ENCODE data around the gene TMEM51.
"Not testable (repeated sequence)": the region's sequence is repeated elsewhere in the genome, so short reads cannot be mapped to it uniquely, and the experiment has no call there.

The TMEM51 gene

DNA sequence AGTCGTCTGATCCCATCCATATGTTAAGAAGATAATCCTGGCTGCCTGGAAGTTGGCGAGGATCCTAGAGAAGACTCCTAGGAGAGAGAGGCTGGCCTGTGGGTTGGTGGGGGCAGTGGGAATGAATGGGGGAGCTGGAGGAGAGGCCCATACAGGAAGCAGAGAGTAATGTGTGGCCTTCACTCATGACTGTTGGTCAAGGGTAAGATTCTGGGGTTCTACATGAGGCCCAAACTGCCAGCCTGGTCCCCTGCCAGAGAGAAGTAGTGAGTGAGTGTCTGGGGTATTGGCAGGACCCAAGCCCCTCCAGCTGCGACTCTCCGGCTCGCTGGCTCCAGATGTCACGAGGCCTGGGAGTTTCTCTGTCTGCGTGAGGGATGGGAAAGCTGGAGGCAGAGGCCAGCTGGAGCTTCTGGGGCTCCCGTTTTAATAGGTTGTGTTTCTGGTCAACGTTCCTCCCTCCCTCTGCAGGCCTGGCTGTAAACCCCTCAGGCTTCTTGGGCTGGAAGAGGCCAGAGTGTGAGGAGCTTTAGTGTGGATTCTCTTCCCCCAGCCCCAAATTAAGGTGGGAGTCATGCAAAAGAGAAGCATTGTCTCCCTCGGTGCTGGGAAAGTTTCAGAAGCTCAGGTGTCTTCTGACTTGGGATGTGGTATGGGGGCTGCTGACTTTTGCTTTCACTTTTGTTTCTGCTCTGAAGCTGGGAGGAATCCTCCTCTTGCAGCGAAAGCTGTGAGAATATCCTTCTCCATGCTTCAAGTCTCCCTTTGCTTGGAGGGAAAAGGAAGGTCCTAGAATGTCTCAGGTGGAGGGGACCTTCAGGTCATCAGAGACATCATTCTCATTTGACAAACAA, 2.6 kb downstream of the TMEM51 start:
- DNase-seq, result no peak

DNA sequence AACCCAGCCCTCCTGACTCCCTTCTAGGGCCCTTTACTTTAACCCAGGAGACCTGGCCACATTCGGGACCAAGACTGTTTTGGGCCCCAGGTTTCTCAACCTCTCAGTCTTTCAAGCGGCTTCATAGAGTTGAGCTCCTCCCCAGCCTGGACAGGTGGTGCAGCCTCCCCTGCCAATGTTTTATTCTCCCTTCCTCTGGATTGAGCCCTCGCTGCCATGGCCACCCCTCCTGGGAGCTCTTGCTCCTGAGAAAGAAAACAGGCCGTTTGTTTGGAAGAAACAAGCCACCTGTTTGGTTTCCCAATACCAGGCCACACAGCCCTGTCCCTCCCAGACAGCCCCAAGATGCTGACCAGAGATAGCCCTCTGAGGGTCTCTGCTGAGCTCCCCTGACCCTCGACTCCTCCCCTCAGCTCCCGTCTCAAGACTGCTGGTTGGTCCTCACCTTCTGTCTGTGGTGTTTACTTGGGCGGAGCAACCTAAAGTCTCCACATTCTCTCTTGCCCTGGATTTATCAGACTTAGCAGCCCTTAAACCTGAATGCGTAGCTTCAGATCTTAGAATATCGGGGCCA, 3.3 kb downstream of the TMEM51 start:
- no peak for DNase-seq

- no peak for DNase-seq
Observed at GRCh38 chr1:15157524-15158399, 4.2 kb downstream of the TMEM51 start.

DNA sequence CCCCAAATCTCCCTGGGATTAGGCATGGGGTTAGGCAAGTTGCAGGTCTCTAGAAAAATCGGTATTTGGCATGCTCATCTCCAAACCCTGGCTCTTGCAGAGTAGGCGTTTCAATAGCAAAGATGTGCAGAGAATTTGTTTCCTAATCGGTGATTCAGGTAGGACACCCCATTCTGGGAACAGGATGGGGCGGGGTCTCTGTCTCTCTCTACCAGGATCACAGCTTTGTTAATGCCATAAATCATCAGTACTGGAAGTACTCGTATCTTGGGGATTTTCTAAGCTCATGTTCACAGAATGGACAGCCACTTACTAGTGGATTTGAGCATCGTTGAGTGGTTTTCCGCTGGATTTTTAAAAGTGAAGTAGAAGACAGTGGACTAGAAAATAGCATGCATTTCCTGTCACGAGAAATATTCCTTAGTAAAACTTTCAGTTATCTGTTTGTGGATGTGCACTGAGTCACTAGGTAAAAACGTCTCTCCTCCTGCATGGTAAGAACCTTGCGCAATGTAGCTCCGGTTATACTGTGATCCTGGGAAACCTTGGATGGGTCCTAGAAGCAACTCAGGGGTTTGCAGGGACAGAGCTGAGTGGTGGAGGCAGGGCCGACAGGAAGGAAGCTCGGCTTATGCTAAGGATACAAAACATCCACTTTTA, 5.1 kb downstream of the TMEM51 start:
- peak; percentile 75 for DNase-seq

DNA sequence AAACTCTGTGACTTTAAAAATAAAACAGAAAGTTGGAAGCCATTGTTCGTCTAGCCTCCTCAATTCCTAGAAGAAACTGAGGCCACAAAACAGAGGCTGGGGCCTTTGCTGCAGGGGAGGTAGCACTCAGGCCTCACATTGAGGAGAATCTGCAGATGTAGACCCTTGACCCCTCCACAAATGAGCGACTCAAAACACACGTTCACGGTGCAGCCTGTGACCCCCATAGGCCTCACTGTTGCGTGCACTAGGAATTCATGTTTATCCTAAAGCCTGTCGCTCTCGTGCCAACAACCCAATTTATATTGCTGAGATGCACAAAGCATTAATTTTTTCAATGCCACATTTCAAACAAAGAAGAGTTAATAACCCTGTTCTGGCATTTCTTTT, 5.6 kb downstream of the TMEM51 start:
- DNase-seq, result no peak

DNA sequence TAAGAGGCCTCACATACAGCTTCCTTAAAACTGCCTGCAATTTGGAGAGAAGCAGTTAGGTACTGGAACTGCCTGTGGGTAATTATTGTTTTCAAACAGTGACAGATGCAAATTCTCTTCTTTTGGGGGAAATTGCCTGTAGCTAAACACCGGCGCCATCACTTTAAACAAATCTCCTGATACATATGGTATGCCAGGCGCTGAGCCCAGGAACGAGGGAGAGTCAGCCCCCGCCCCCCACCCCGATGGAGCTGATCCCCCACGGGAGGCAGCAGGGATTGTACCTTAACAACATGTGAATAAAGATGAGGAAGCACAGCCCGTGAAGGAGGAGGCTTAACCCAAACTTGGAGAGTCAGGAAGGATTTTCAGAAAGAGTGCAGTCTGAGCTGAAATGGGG, 7.1 kb downstream of the TMEM51 start:
- DNase-seq, result no peak

- DNase-seq, result no peak
Observed at GRCh38 chr1:15167386-15167785, 13.8 kb downstream of the TMEM51 start.

DNA sequence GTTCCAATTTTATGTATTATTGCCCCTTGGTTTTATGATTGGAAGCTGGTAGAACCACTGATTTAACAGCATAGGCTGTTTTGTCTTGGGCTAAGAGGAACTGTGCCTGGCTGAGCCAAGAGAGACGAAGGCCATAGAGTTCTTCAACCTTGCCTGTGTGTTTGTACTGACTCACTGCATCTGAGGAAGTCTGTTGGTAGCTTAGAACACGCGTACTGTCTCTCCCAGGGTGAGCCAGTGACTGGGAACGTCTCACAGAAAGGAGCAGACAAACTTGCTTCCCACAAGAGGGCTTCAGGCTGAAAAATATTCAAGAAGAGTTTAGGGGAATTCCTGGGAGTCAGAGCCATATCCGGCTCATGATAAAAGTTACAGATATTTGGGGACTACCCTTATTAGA, 14.9 kb downstream of the TMEM51 start:
- DNase-seq, result peak; percentile 57

GRCh38 chr1:15170071-15170470, 16.5 kb downstream of the TMEM51 start:
- no peak for DNase-seq

- no peak for DNase-seq
Observed at GRCh38 chr1:15171271-15171908, 17.8 kb downstream of the TMEM51 start.

- no peak for DNase-seq
Observed at GRCh38 chr1:15172405-15173259, 19.1 kb downstream of the TMEM51 start.

DNA sequence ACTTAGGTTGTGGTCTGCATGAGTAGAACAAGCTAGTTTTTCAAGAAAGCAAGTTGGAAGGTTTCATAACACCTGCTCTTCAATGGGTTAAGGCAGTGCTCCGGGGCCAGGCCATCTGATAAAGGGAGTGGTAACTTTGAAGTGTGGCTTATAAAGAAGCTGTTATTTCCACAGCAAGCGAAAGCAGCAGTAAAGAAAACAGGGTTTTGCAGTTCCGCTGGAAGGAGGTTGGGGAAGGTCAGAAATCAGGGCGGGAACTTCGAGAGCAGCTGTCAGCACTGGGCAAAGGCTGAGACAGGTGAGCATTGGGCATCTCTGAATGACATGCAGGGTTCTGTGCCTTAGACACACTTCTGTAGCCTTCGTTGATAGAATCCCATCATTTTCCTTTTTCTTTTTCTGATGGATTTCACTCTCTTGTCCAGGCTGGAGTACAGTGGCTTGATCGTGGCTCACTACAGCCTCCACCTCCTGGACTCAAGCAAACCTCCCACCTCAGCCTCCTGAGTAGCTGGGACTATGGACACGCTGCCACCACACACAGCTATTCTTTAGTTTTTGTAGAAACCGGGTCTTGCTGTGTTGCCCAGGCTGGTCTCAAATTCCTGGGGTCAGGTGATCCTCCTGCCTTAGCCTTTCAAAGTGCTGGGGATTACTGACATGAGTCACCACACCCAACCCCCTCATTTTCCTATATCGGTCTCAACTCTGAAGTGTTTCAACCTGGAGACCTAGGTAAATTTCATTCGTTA, 20.5 kb downstream of the TMEM51 start:
- DNase-seq, result no peak

DNA sequence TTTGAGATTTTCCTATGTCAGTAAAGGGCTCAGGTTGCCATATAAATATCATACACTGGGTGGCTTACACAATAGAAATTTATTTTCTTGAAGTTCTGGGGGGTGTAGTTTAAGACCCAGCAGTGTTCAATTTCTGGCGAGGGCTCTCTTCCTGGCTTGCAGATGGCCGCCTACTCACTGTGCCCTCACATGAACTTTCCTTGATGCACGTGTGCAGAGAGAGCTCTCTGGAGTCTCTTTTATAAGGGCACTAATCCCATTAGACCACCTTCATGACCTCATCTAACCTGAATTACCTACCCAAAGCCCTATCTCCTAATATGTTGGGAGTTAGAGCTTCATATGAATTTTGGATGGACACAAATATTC, 21.1 kb downstream of the TMEM51 start:
- DNase-seq, result no peak

DNA sequence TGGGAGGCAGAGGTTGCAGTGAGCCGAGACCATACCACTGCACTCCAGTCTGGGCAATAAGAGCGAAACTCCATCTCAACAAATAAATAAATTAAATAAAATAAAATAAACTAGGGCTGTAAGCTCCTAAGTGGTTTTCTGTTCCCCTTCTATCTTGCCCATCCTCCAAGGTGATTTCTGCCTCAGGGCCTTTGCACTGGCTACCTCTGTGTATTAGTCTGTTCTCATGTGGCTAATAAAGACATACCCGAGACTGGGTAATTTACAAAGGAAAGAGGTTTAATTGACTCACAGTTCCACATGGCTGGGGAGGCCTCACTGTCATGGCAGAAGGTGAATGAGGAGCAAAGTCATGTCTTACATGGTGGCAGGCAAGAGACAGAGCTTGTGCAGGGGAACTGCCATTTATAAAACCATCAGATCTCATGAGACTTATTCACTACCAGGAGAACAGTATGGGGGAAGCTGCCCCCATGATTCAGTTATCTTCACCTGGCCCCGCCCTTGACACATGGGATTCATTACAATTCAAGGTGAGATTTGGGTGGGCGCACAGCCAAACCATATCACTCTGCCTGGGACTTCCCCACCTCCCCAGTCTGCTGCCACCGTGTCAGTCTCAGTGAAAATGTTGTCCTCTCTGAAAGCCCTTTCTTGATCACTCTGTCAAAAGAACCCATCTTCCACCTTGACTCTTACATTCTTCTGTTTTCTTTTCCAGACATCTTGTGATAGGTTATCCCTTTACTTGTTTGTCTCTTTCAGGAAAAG, 22.0 kb downstream of the TMEM51 start:
- DNase-seq, result not testable (repeated sequence)

DNA sequence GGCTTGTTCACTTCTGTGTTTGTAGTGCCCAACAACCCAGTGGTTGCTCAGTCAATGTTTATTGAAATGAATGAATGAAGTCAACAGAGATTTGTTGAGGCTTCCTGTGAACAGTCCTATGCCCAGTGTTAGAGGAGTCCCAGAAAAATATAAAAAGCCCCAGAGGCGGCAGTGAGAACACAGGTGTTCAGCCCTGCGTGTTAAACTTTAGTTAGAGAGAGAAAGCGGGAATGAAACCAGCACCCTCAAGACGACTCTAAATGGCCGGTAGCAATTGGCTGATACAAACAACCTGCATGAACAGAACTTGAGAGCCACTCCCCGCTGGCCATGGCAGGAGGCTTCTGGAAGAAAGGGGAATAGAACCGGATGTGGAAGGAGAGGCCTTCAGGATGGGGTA, 22.6 kb downstream of the TMEM51 start:
- DNase-seq, result no peak

- DNase-seq, result no peak
Observed at GRCh38 chr1:15176898-15177665, 23.5 kb downstream of the TMEM51 start.

DNA sequence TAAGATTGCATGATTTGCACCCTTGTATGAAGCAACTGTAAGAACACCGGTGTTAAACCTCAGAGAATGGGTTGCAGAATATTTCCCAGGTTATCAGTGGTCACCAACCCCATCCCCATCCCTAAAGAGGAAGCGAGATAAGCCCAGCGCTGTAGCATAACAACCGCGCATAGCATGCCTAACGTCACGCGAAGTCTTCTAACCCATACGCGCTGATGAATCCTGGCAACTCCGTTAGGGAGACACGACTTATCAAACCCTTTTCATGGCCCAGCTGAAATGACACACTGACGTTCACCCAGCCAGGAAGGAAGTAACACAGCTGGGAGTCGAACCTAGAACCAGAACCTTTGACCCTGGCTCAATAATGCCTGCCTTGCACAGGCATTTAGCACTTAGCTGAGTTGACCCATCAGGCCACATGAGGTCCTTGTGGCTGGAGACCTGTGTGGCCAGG, 24.2 kb downstream of the TMEM51 start:
- DNase-seq, result no peak

DNA sequence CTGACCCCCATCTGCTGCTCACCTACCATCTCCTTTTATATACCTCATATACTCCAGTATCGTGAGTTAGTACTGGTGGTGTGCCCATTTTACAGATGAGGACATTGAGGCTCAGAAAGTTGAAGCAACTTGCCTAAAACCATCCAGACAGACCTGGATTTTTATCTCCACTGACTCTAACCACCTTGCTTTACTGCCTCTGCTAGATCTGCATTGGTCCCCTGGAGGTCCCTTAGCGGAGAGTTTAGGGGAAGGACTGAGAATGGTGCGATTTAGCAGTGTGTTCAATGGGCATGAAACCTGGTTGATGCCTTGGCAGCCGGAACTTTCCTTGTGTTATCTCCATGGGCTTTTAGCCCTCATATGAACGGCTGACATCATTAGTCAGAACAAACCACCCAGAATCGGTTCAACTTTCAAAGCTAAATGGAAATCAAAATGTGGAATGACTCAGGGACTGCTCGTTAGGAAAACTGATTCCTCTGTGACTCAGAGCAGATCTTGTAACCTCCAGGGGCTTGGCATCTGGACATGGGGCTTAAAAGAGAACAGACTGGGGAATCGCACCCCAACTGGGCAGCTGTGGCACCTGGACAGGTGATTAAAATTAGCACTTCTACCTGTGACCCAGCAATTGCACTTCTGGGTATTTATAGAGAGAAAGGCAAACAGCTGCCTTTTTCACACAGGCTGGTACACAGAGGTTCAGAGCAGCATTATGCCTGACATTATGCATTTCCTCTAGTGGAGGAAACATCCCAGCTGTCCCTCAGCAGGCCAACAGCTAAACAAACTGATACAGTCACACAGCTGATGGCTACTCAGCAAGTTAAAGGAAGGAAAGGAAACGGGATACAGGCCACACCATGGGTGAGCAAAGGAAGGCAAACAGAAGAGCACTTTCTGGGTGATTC, 25.3 kb downstream of the TMEM51 start:
- DNase-seq, result peak; percentile 88
